EL (cell line): Measurements from ENCODE around the gene LILRB2.
"Not testable (repeated sequence)": the region's sequence is repeated elsewhere in the genome, so short reads cannot be mapped to it uniquely, and the experiment has no call there.

Experiments
- DNase-seq: peaks from one replicate; pipeline ENCODE4 v3.0.0-alpha.2; 2016

LILRB2 gene

GRCh38 chr19:54281007-54281728 is at the start of gene LILRB2:
TSS of gene LILRB2 (minus strand) at chr19:54281110. CDS start at chr19:54280496, 614 bp downstream.
- no peak for DNase-seq

- no peak for DNase-seq
Measured at GRCh38 chr19:54329476-54330165, 48.7 kb upstream of the LILRB2 start.

- not testable (repeated sequence) for DNase-seq
Measured at GRCh38 chr19:54328781-54329180, 47.9 kb upstream of the LILRB2 start.

- no peak for DNase-seq
Measured at GRCh38 chr19:54325631-54326030, 44.7 kb upstream of the LILRB2 start.

GRCh38 chr19:54325194-54325621 is 44.3 kb upstream of the LILRB2 start:
- DNase-seq = peak; percentile 34

GRCh38 chr19:54324071-54324470 is 43.2 kb upstream of the LILRB2 start:
- DNase-seq = no peak

GRCh38 chr19:54322934-54323333 is 42.0 kb upstream of the LILRB2 start:
- not testable (repeated sequence) for DNase-seq

GRCh38 chr19:54322295-54322694 is 41.4 kb upstream of the LILRB2 start:
- not testable (repeated sequence) for DNase-seq

- no peak for DNase-seq
Measured at GRCh38 chr19:54319892-54320670, 39.2 kb upstream of the LILRB2 start.

GRCh38 chr19:54319049-54319448 is 38.1 kb upstream of the LILRB2 start:
- DNase-seq = no peak

GRCh38 chr19:54317965-54318240 is 37.0 kb upstream of the LILRB2 start:
- no peak for DNase-seq

GRCh38 chr19:54317108-54317964 is 36.4 kb upstream of the LILRB2 start:
- DNase-seq = no peak

- DNase-seq = no peak
Measured at GRCh38 chr19:54316746-54317107, 35.8 kb upstream of the LILRB2 start.

- DNase-seq = no peak
Measured at GRCh38 chr19:54315956-54316355, 35.0 kb upstream of the LILRB2 start.

GRCh38 chr19:54312436-54313377 is 31.8 kb upstream of the LILRB2 start, which contains the start of gene LILRA5:
TSS of gene LILRA5 (minus strand) at chr19:54313166. CDS start at chr19:54313019, 147 bp downstream.
- no peak for DNase-seq

- DNase-seq = no peak
Measured at GRCh38 chr19:54312011-54312410, 31.1 kb upstream of the LILRB2 start.

GRCh38 chr19:54311486-54311885 is 30.6 kb upstream of the LILRB2 start:
- DNase-seq = no peak

- DNase-seq = no peak
Measured at GRCh38 chr19:54310543-54310942, 29.6 kb upstream of the LILRB2 start.

- no peak for DNase-seq
Measured at GRCh38 chr19:54309811-54310210, 28.9 kb upstream of the LILRB2 start.

- DNase-seq = no peak
Measured at GRCh38 chr19:54307389-54308020, 26.6 kb upstream of the LILRB2 start.

- no peak for DNase-seq
Measured at GRCh38 chr19:54305141-54305540, 24.2 kb upstream of the LILRB2 start.
